ENCODE measurements around the gene PKD1. TPM values are rescaled to one million over a fixed set of nuclear protein-coding genes. Genes with fewer than 3 reads are reported as not detected.
"Not testable (repeated sequence)": the region's sequence is repeated elsewhere in the genome, so short reads cannot be mapped to it uniquely, and the experiment has no call there.

Gene PKD1
- total and polyA plus RNA-seq, 2 of the 13 experiments (the other 11 are each of a cell fraction or from before 2014, with no cell fraction given) = 22.1 to 23.0 TPM

DNA sequence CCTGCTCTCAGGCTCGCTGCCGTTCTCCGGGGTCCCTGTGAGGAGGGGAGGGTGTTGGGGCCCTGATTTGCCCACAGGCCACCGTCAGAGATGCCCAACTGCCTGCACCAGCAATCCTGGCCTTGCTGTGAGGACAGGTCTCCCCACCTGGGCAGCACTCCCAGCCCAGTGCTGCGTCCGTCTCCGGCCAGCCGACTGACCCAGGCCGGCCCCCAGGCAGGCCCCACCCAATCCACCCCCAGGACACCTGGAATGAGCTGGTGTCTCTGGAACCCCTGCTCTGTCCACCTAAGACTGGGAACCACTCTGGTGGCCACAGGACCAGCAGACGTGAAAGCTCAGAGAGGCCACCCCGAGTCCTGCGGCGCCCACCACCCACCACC lies 20.1 kb downstream of the PKD1 start:
- H3K4me2 ChIP-seq (ENCODE audit: low read depth, low read length) = no peak overlapping the region
- ATAC-seq = no peak
- H3K79me2 ChIP-seq (ENCODE audit: insufficient read depth, low read length) = peaks cover 2% of the 10 kb centered on the region
- no peak overlapping the region for H2AFZ ChIP-seq (ENCODE audit: low read length)
- no peaks in the 10 kb centered on the region for H3K27me3 ChIP-seq (ENCODE audit: control insufficient read depth in 1 of 2, insufficient read depth in 2 of 2, low read length in 2 of 2)
- H3K9ac ChIP-seq (ENCODE audit: insufficient read depth, low read depth, low read length) = no peak overlapping the region
- H3K4me3 ChIP-seq (replicated peaks in 1 of 3; ENCODE audit: insufficient read depth in 1 of 3, low read depth in 2 of 3, low read length in 3 of 3) = no peak overlapping the region
- H3K27ac ChIP-seq (ENCODE audit: extremely low read length, insufficient read depth, low read length) = no peak overlapping the region
- no TSS peak for BruUV-seq (replicated peaks)
- 100% methylated on average over 2 of the region's 13 CpGs for WGBS (ENCODE audit: low lambda C conversion rate)
- no peak for DNase-seq (ENCODE audit: low spot score)
- in situ Hi-C loops (cut with HindIII; ENCODE audit: extremely low pct_ligation_motif_present, low pct_unique_long_range_greater_than_20kb) (no loop called here), intact Hi-C loops (cut with micrococcal nuclease; ENCODE audit: unreplicated experiment) (no loop called here)
- H3K4me1 ChIP-seq (ENCODE audit: insufficient read depth, low read length) = no peaks in the 10 kb centered on the region
- TF ChIP-seq ZNF17 (CRISPR knock-in tag; IDR thresholded peaks at IDR 0.05) (no peak), GATA4 (IDR thresholded peaks at IDR 0.05; ENCODE audit: borderline replicate concordance, low read depth) (no peak), RARA (CRISPR knock-in tag; IDR thresholded peaks at IDR 0.05) (no peak), ZNF616 (CRISPR knock-in tag; IDR thresholded peaks at IDR 0.05; ENCODE audit: low read depth) (no peak)
- TF ChIP-seq, protein P1, sequence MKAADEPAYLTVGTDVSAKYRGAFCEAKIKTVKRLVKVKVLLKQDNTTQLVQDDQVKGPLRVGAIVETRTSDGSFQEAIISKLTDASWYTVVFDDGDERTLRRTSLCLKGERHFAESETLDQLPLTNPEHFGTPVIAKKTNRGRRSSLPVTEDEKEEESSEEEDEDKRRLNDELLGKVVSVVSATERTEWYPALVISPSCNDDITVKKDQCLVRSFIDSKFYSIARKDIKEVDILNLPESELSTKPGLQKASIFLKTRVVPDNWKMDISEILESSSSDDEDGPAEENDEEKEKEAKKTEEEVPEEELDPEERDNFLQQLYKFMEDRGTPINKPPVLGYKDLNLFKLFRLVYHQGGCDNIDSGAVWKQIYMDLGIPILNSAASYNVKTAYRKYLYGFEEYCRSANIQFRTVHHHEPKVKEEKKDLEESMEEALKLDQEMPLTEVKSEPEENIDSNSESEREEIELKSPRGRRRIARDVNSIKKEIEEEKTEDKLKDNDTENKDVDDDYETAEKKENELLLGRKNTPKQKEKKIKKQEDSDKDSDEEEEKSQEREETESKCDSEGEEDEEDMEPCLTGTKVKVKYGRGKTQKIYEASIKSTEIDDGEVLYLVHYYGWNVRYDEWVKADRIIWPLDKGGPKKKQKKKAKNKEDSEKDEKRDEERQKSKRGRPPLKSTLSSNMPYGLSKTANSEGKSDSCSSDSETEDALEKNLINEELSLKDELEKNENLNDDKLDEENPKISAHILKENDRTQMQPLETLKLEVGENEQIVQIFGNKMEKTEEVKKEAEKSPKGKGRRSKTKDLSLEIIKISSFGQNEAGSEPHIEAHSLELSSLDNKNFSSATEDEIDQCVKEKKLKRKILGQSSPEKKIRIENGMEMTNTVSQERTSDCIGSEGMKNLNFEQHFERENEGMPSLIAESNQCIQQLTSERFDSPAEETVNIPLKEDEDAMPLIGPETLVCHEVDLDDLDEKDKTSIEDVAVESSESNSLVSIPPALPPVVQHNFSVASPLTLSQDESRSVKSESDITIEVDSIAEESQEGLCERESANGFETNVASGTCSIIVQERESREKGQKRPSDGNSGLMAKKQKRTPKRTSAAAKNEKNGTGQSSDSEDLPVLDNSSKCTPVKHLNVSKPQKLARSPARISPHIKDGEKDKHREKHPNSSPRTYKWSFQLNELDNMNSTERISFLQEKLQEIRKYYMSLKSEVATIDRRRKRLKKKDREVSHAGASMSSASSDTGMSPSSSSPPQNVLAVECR (CRISPR knock-in tag; IDR thresholded peaks at IDR 0.05; ENCODE audit: borderline replicate concordance) = no peak
- TF ChIP-seq, protein P2, sequence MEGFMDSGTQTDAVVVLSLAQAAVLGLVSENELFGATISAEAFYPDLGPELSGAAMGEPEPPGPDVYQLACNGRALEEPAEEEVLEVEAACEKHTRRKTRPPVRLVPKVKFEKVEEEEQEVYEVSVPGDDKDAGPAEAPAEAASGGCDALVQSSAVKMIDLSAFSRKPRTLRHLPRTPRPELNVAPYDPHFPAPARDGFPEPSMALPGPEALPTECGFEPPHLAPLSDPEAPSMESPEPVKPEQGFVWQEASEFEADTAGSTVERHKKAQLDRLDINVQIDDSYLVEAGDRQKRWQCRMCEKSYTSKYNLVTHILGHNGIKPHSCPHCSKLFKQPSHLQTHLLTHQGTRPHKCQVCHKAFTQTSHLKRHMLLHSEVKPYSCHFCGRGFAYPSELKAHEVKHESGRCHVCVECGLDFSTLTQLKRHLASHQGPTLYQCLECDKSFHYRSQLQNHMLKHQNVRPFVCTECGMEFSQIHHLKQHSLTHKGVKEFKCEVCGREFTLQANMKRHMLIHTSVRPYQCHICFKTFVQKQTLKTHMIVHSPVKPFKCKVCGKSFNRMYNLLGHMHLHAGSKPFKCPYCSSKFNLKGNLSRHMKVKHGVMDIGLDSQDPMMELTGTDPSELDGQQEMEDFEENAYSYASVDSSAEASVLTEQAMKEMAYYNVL (CRISPR knock-in tag; IDR thresholded peaks at IDR 0.05; ENCODE audit: borderline replicate concordance) = no peak
- H3K9me3 ChIP-seq (ENCODE audit: low read length) = no peaks in the 10 kb centered on the region
- peaks cover 0 to 2% of the 10 kb centered on the region in 2 experiments; a peak in 1 of 5 replicates for H3K36me3 ChIP-seq (replicated peaks in 1 of 2; ENCODE audit: control insufficient read depth in 1 of 2, insufficient read depth in 2 of 2, low read length in 2 of 2)
- POLR2A ChIA-PET = no interaction called here
- CTCF ChIA-PET (ENCODE audit: low intra/inter-chr PET ratio, low total read pairs) = no interaction called here
- FAIRE-seq = no peak
- no peaks in the 10 kb centered on the region for H4K20me1 ChIP-seq (ENCODE audit: insufficient read depth, low read length)

DNA sequence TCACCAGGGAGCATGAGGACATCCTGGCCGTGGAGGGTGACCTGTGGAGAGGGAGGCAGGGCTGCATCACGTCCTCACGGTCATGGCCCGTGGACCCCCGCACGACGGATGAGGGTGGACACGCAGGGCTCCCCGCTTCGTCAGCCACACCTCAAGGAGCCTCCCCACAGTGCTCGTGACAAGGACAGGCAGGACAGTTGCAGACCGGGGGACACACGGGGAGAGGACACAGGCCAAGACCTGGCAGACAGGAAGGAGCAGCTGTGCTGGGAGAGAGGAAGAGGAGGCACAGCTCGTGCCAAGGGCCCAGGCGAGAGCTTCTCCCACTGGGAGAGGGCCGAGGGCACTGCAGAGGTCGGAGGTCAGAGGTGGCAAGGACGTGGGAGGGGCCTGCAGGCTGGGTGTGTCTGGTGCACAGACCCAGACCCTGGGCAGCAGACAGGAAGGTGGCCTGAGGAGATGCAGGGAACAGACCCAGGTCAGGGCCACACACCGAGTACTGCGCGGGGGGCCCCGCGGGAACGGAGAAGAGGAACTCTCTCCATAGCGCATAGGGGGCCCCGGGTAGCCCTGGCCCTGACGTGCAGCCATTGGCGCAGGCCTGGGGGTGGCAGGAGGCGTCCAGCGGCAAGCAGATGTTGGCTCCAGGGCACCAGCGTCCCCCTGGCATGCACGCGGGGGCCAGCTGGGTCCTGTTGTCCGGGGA lies 20.7 kb downstream of the PKD1 start:
- H3K27ac ChIP-seq (ENCODE audit: extremely low read length, insufficient read depth, low read length); H3K36me3 ChIP-seq (replicated peaks in 1 of 2; ENCODE audit: control insufficient read depth in 1 of 2, insufficient read depth in 2 of 2, low read length in 2 of 2); H4K20me1 ChIP-seq (ENCODE audit: insufficient read depth, low read length); FAIRE-seq; H3K9me3 ChIP-seq (ENCODE audit: low read length); H3K79me2 ChIP-seq (ENCODE audit: insufficient read depth, low read length); CTCF ChIA-PET (ENCODE audit: low intra/inter-chr PET ratio, low total read pairs); H3K4me1 ChIP-seq (ENCODE audit: insufficient read depth, low read length); in situ Hi-C loops (cut with HindIII; ENCODE audit: extremely low pct_ligation_motif_present, low pct_unique_long_range_greater_than_20kb); DNase-seq (ENCODE audit: low spot score); ATAC-seq; H2AFZ ChIP-seq (ENCODE audit: low read length); H3K4me3 ChIP-seq (replicated peaks in 1 of 3; ENCODE audit: insufficient read depth in 1 of 3, low read depth in 2 of 3, low read length in 3 of 3); BruUV-seq (replicated peaks); H3K9ac ChIP-seq (ENCODE audit: insufficient read depth, low read depth, low read length); H3K27me3 ChIP-seq (ENCODE audit: control insufficient read depth in 1 of 2, insufficient read depth in 2 of 2, low read length in 2 of 2); H3K4me2 ChIP-seq (ENCODE audit: low read depth, low read length); POLR2A ChIA-PET; intact Hi-C loops (cut with micrococcal nuclease; ENCODE audit: unreplicated experiment): not testable (repeated sequence)
- 93% methylated on average over 20 of the region's 34 CpGs for WGBS (ENCODE audit: low lambda C conversion rate)
